Measurements from ENCODE around the gene SRGAP1. TPM values are rescaled to one million over a fixed set of nuclear protein-coding genes. Genes with fewer than 3 reads are reported as not detected.

SRGAP1 gene
- polyA plus RNA-seq, 4 donors: 18.3 to 23.7 (median 21.9) TPM

- no peak for DNase-seq (ENCODE audit: low read depth in 4 of 4, low spot score in 3 of 4)
Measured at GRCh38 chr12:63900922-63901793, 56.7 kb downstream of the SRGAP1 start.

GRCh38 chr12:63904653-63905052 lies 60.2 kb downstream of the SRGAP1 start:
- no peak for DNase-seq (ENCODE audit: low read depth in 4 of 4, low spot score in 3 of 4)

DNA sequence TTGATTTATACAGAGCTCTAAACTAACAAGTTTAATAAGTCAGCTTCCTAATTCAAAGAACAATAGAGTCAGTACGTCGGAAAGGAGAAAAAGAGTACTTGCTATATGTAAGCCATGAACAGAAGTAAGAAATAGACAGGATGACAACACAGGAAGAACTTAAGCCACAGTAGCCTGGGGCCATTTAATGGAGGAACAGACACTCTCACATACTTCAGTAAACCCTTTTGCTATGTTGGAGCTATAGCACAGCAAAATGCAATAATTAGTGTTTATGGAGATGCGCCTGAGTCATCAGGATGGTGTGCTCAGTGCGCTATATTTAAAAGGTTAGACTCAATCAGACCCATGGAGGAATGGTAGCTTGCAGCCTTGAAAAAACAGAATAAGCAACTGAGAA lies 61.0 kb downstream of the SRGAP1 start:
- DNase-seq (ENCODE audit: low read depth in 4 of 4, low spot score in 3 of 4): no peak

GRCh38 chr12:63906876-63907275 lies 62.4 kb downstream of the SRGAP1 start:
- DNase-seq (ENCODE audit: low read depth in 4 of 4, low spot score in 3 of 4): no peak

- no peak for DNase-seq (ENCODE audit: low read depth in 4 of 4, low spot score in 3 of 4)
Measured at GRCh38 chr12:63907561-63907960, 63.1 kb downstream of the SRGAP1 start.

- no peak for DNase-seq (ENCODE audit: low read depth in 4 of 4, low spot score in 3 of 4)
Measured at GRCh38 chr12:63909746-63910145, 65.2 kb downstream of the SRGAP1 start.

GRCh38 chr12:63911341-63911740 lies 66.8 kb downstream of the SRGAP1 start:
- DNase-seq (ENCODE audit: low read depth in 4 of 4, low spot score in 3 of 4): no peak

- no peak for DNase-seq (ENCODE audit: low read depth in 4 of 4, low spot score in 3 of 4)
Measured at GRCh38 chr12:63912651-63913050, 68.2 kb downstream of the SRGAP1 start.

GRCh38 chr12:63913929-63914328 lies 69.4 kb downstream of the SRGAP1 start:
- no peak for DNase-seq (ENCODE audit: low read depth in 4 of 4, low spot score in 3 of 4)

GRCh38 chr12:63915105-63915800 lies 70.8 kb downstream of the SRGAP1 start:
- no peak for DNase-seq (ENCODE audit: low read depth in 4 of 4, low spot score in 3 of 4)

- no peak for DNase-seq (ENCODE audit: low read depth in 4 of 4, low spot score in 3 of 4)
Measured at GRCh38 chr12:63916561-63917476, 72.3 kb downstream of the SRGAP1 start.

DNA sequence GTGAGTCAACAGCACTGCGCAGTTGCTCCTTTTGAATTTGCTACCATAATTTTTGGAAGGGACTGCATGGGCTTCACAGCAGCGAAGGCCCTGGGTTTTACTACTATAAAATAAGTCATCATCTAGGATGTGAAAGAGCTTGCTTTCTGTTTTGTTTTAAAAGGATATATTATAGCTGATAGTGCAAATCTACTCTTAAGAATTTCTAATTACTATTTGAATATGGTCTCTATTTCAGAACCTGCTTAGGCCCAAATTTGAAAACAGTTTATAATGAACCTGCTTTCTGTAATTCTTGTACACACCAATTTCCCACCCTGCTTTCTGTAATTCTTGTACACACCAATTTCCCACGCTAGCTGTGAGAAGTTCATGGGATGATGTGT lies 73.0 kb downstream of the SRGAP1 start:
- no peak for DNase-seq (ENCODE audit: low read depth in 4 of 4, low spot score in 3 of 4)

GRCh38 chr12:63917864-63918799 lies 73.6 kb downstream of the SRGAP1 start:
- DNase-seq (ENCODE audit: low read depth in 4 of 4, low spot score in 3 of 4): peak; percentile 31 to 67 (median 56)

DNA sequence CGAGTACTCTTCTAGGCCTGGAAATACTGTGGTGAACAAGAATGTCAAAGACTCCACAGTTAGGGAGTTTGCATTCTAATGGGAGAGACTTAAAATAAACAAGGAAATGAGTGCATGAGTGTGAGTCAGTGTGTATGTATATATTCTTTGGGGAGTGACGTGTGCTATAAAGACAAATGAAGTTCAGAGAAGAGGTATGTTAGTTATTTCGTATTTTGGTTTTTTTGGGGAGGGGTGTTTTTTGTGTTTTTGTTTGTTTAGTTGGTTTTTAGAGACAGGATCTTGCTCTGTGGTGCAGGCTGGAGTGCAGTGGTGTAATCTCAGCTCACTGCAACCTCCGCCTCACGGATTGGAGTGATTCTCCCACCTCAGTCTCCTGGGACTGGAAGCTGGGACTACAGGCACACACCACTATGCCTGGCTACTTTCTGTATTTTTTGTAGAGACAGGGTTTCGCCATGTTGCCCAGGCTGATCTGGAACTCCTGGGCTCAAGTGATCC lies 74.3 kb downstream of the SRGAP1 start:
- DNase-seq (ENCODE audit: low read depth in 4 of 4, low spot score in 3 of 4): no peak

- DNase-seq (ENCODE audit: low read depth in 4 of 4, low spot score in 3 of 4): no peak
Measured at GRCh38 chr12:63919756-63920155, 75.3 kb downstream of the SRGAP1 start.

GRCh38 chr12:63921157-63921556 lies 76.7 kb downstream of the SRGAP1 start:
- no peak for DNase-seq (ENCODE audit: low read depth in 4 of 4, low spot score in 3 of 4)

GRCh38 chr12:63922474-63922873 lies 78.0 kb downstream of the SRGAP1 start:
- no peak for DNase-seq (ENCODE audit: low read depth in 4 of 4, low spot score in 3 of 4)

- DNase-seq (ENCODE audit: low read depth in 4 of 4, low spot score in 3 of 4): no peak
Measured at GRCh38 chr12:63924781-63925180, 80.3 kb downstream of the SRGAP1 start.

GRCh38 chr12:63927511-63927910 lies 83.0 kb downstream of the SRGAP1 start:
- no peak for DNase-seq (ENCODE audit: low read depth in 4 of 4, low spot score in 3 of 4)

DNA sequence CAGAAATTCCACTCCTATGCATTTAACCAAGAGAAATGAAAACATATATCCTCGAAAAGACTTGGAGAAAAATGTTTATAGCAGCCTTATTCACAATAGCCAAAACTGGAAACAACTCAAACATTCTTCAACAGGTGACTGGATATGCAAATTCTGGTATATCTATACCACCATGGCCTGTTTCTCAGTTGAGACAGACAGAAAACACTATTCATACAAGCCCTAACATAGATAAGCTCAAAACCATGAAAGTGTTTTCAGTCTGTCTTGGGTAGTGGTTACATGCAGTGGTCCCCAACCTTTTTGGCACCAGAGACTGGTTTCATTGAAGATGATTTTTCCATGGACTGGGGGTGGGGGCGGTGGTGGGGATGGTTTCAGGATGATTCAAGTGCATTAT lies 83.8 kb downstream of the SRGAP1 start:
- DNase-seq (ENCODE audit: low read depth in 4 of 4, low spot score in 3 of 4): no peak
